Osteocyte (in vitro differentiated cells): ENCODE data around the gene TFF1. TPM values are rescaled to one million over a fixed set of nuclear protein-coding genes. Genes with fewer than 3 reads are reported as not detected.

Source experiments
- DNase-seq: peaks from one replicate; pipeline ENCODE4 v3.0.0; 2021; ENCODE audit warnings: mixed read lengths; ENCODE audit not compliant: unreplicated experiment; ENCODE audit errors: extremely low spot score
- H3K27ac Mint-ChIP-seq: one replicate; pipeline ENCODE4 v1.8.0; 2021; ENCODE audit warnings: mild to moderate bottlenecking, mixed read lengths; ENCODE audit not compliant: unreplicated experiment
- H3K27me3 Mint-ChIP-seq: one replicate; pipeline ENCODE4 v1.8.0; 2021; ENCODE audit warnings: mixed read lengths; ENCODE audit not compliant: unreplicated experiment
- H3K36me3 Mint-ChIP-seq: one replicate; pipeline ENCODE4 v1.8.0; 2021; ENCODE audit warnings: mixed read lengths; ENCODE audit not compliant: unreplicated experiment
- H3K4me1 Mint-ChIP-seq: one replicate; pipeline ENCODE4 v1.8.0; 2021; ENCODE audit warnings: mixed read lengths; ENCODE audit not compliant: unreplicated experiment
- H3K4me3 Mint-ChIP-seq: one replicate; pipeline ENCODE4 v1.8.0; 2021; ENCODE audit warnings: mild to moderate bottlenecking, moderate library complexity, mixed read lengths; ENCODE audit not compliant: unreplicated experiment
- H3K9me3 Mint-ChIP-seq: one replicate; pipeline ENCODE4 v1.8.0; 2021; ENCODE audit warnings: mixed read lengths; ENCODE audit not compliant: unreplicated experiment
- CTCF ChIP-seq: fragments of 200-600 bp; sonication (generic); IDR thresholded peaks from 2 replicates; pipeline ENCODE4 v1.5.0; 2021; ENCODE audit warnings: antibody characterized with exemption, mild to moderate bottlenecking, moderate library complexity
- total RNA-seq: library from RNA; stranded (reverse); gene quantifications from 2 replicates; pipeline ENCODE4 v1.2.1, GENCODE V29; 2021

The TFF1 gene
- total RNA-seq, 1 donor from 2014 or later: not detected

- H3K4me3 Mint-ChIP-seq: no peak within 1 kb of the TSS
- no peak for DNase-seq
- peaks cover 20% of the 10 kb centered on the region for H3K27me3 Mint-ChIP-seq
- no peak for TF ChIP-seq CTCF
- no peaks in the 10 kb centered on the region for H3K9me3 Mint-ChIP-seq
- H3K27ac Mint-ChIP-seq: no peak within 1 kb of the TSS
- H3K36me3 Mint-ChIP-seq: no peaks in the 10 kb centered on the region
- H3K4me1 Mint-ChIP-seq: peaks cover 14% of the 10 kb centered on the region
These were observed 37.4 kb upstream of the TFF1 start, which contains the start of gene UBASH3A for GRCh38 chr21:42403611-42404231. Gene UBASH3A (plus strand): TSS chr21:42403902. CDS start chr21:42403946, 44 bp downstream.

GRCh38 chr21:42401820-42402251 lies 35.5 kb upstream of the TFF1 start:
- Mint-ChIP-seq H3K36me3 (no peaks in the 10 kb centered on the region), H3K4me3 (no peak overlapping the region), H3K4me1 (peaks cover 20% of the 10 kb centered on the region), H3K9me3 (no peaks in the 10 kb centered on the region), H3K27me3 (peaks cover 12% of the 10 kb centered on the region), H3K27ac (no peak overlapping the region)
- no peak for DNase-seq
- TF ChIP-seq CTCF: no peak

DNA sequence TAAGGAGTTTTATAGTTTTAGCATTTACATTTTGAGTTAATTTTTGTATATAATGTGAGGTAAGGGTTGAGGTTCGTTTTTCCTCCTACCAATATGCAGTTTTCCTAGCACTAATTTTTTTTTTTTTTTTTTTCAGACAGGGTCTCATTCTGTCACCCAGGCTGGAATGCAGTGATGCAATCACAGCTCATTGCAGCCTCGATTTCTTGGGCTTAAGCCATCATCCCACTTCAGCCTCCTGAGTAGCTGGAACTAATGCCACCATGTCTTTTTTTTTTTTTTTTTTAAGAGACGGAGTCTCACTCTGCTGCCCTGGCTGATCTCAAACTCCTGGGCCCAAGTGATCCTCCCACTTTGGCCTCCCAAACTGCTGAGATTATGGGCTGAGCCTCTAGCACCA lies 34.8 kb upstream of the TFF1 start:
- Mint-ChIP-seq H3K4me3 (no peak overlapping the region), H3K27ac (no peak overlapping the region), H3K4me1 (peaks cover 20% of the 10 kb centered on the region), H3K27me3 (peaks cover 9% of the 10 kb centered on the region), H3K36me3 (no peaks in the 10 kb centered on the region), H3K9me3 (no peaks in the 10 kb centered on the region)
- no peak for DNase-seq
- no peak for TF ChIP-seq CTCF

DNA sequence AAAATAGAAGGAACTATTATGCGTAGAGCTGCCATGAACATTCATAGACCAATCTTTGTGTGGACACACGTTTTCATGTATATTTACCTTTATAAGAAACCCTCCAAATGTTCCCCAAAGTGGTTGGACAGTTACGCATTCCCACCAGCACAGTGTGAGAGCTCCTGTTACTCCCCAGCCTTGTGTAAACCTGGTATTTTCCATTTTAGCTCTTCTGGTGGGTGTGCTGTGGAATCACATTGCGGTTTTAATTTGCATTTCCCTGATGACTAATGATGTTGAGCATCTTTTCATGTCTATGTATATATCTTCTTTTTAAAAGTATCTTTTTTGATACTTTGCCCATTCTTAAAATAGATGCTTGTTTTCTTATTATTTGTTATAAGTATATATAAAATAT lies 34.2 kb upstream of the TFF1 start:
- Mint-ChIP-seq H3K36me3 (no peaks in the 10 kb centered on the region), H3K27me3 (peaks cover 7% of the 10 kb centered on the region), H3K9me3 (no peaks in the 10 kb centered on the region), H3K4me3 (no peak overlapping the region), H3K27ac (no peak overlapping the region), H3K4me1 (peaks cover 25% of the 10 kb centered on the region)
- no peak for DNase-seq
- TF ChIP-seq CTCF: no peak

DNA sequence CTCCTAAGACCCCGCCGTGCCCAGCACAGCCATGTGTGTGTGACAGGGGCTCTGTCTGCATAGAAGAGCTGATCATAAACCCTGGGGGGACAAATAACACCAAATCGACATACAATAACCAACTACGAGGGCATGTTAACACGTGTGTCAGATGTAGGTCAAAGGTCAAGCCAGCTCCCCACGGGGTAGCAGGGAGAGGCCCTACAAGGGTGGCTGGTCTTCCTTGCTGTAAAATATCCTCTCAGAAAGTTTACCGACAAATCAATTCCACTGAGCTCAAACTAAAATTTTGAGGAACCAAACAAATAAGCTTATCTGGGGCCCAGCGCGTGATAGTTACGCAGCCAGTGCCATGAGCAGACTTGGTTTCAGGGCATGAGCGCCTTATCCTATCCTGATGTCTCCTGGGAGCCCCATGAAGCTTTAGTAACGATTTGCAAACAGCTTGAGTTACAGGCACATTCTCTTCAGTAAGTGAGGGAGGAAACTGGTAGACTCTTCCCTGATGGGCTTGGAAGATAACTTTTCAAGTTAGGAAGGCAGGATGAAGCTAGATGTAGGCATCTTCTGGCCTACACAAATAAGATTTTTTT lies 32.2 kb upstream of the TFF1 start:
- H3K27me3 Mint-ChIP-seq: peaks cover 16% of the 10 kb centered on the region
- no peaks in the 10 kb centered on the region for H3K36me3 Mint-ChIP-seq
- no peak overlapping the region for H3K4me3 Mint-ChIP-seq
- peaks cover 25% of the 10 kb centered on the region for H3K4me1 Mint-ChIP-seq
- no peak for TF ChIP-seq CTCF
- H3K27ac Mint-ChIP-seq: no peak overlapping the region
- no peak for DNase-seq
- no peaks in the 10 kb centered on the region for H3K9me3 Mint-ChIP-seq
